ENCODE measurements around the gene SCCPDH. TPM values are rescaled to one million over a fixed set of nuclear protein-coding genes. Genes with fewer than 3 reads are reported as not detected.
"Not testable (repeated sequence)": the region's sequence is repeated elsewhere in the genome, so short reads cannot be mapped to it uniquely, and the experiment has no call there.

Gene SCCPDH
- polyA plus RNA-seq, 2 of the 4 experiments (the other 2 are of a cell fraction), result 49.3 to 59.8 TPM

- ChIA-PET POLR2A (no interaction called here), CTCF (interaction anchor here (1.3 to 3.4 kb wide), 3 partner anchors 12 to 22 kb away, joined by 5 to 14 read pairs (median 7); partner anchors contain the start of gene SCCPDH)
- TF ChIP-seq ATOH8 (CRISPR knock-in tag; IDR thresholded peaks at IDR 0.05; ENCODE audit: low read depth) (no peak), FOXS1 (CRISPR knock-in tag; IDR thresholded peaks at IDR 0.05) (no peak), ESRRA (IDR thresholded peaks at IDR 0.05; ENCODE audit: borderline replicate concordance, low read length) (no peak), BCL3 (IDR thresholded peaks at IDR 0.05) (no peak), CBX2 (IDR thresholded peaks at IDR 0.05; ENCODE audit: borderline replicate concordance, low read depth) (no peak), TFCP2L1 (CRISPR knock-in tag; IDR thresholded peaks at IDR 0.05) (no peak), CTCF (IDR thresholded peaks at IDR 0.05) (no peak), ZC3H11A (IDR thresholded peaks at IDR 0.05) (no peak)
- no peak overlapping the region for H3K4me2 ChIP-seq
- WGBS (ENCODE audit: missing lambda C conversion rate), result 13% methylated on average over 3 of the region's 3 CpGs
- no peak overlapping the region for H3K4me3 ChIP-seq
- FAIRE-seq, result no peak
- ATAC-seq, result no peak
- DNase-seq (ENCODE audit: low read depth in 1 of 2, low spot score in 1 of 2), result no peak
- no peaks in the 10 kb centered on the region for H3K4me1 ChIP-seq
- H3K27ac ChIP-seq, result no peak overlapping the region
- H3K9me3 ChIP-seq, result peaks cover 6% of the 10 kb centered on the region; the same call in 2 of the 3 replicates
These were observed 12.6 kb upstream of the SCCPDH start for GRCh38 chr1:246711548-246712003.

GRCh38 chr1:246712428-246712827 is 11.8 kb upstream of the SCCPDH start:
- H3K9me3 ChIP-seq; POLR2A ChIA-PET; FAIRE-seq; ATAC-seq; H3K27ac ChIP-seq; H3K4me3 ChIP-seq; H3K4me2 ChIP-seq; H3K4me1 ChIP-seq; DNase-seq (ENCODE audit: low read depth in 1 of 2, low spot score in 1 of 2): not testable (repeated sequence)
- WGBS (ENCODE audit: missing lambda C conversion rate), result 53% methylated on average over 5 of the region's 5 CpGs
- CTCF ChIA-PET, result interaction anchor here (1.1 to 1.5 kb wide), 2 partner anchors 12 to 16 kb away, joined by 3 to 4 read pairs; partner anchors contain the start of gene SCCPDH
- peak; percentile 46 for TF ChIP-seq MAFK (IDR thresholded peaks at IDR 0.05; ENCODE audit: partially characterized antibody)

GRCh38 chr1:246719361-246719760 is 4.8 kb upstream of the SCCPDH start:
- FAIRE-seq; CTCF ChIA-PET; ATAC-seq; H3K4me2 ChIP-seq; H3K4me1 ChIP-seq; DNase-seq (ENCODE audit: low read depth in 1 of 2, low spot score in 1 of 2); H3K4me3 ChIP-seq; H3K27ac ChIP-seq; H3K9me3 ChIP-seq; POLR2A ChIA-PET: not testable (repeated sequence)
- 24% methylated on average over 2 of the region's 2 CpGs for WGBS (ENCODE audit: missing lambda C conversion rate)

GRCh38 chr1:246720814-246721213 is 3.4 kb upstream of the SCCPDH start:
- CTCF ChIA-PET; ATAC-seq; DNase-seq (ENCODE audit: low read depth in 1 of 2, low spot score in 1 of 2); POLR2A ChIA-PET; H3K4me3 ChIP-seq; H3K4me1 ChIP-seq; H3K9me3 ChIP-seq; H3K4me2 ChIP-seq; H3K27ac ChIP-seq; FAIRE-seq: not testable (repeated sequence)
- 68% methylated on average over 7 of the region's 7 CpGs for WGBS (ENCODE audit: missing lambda C conversion rate)

GRCh38 chr1:246722720-246723119 is 1.5 kb upstream of the SCCPDH start:
- DNase-seq (ENCODE audit: low read depth in 1 of 2, low spot score in 1 of 2) (no peak), FAIRE-seq (no peak), ATAC-seq (no peak)
- H3K4me1 ChIP-seq, result peaks cover 16% of the 10 kb centered on the region; the same call in 2 of the 3 replicates
- no peaks in the 10 kb centered on the region for H3K9me3 ChIP-seq
- POLR2A ChIA-PET, result no interaction called here
- H3K4me2 ChIP-seq, result no peak overlapping the region
- no peak for TF ChIP-seq JUN (IDR thresholded peaks at IDR 0.05)
- no peak for TF ChIP-seq ZSCAN20 (CRISPR knock-in tag; IDR thresholded peaks at IDR 0.05)
- TF ChIP-seq NPAS2 (CRISPR knock-in tag; IDR thresholded peaks at IDR 0.05; ENCODE audit: borderline replicate concordance), result no peak
- TF ChIP-seq KDM1A (IDR thresholded peaks at IDR 0.05; ENCODE audit: low read depth), result no peak
- 96% methylated on average over 4 of the region's 4 CpGs for WGBS (ENCODE audit: missing lambda C conversion rate)
- no peak overlapping the region for H3K27ac ChIP-seq
- H3K4me3 ChIP-seq, result no peak overlapping the region
- CTCF ChIA-PET, result interaction anchor here (1.0 to 1.2 kb wide), 2 partner anchors 15 to 28 kb away, joined by 3 to 4 read pairs; no protein-coding TSS in a partner anchor

Measured in A549 (cell line).